OCI-LY1 (cell line): ENCODE measurements around the gene TGFBRAP1.

Experiments
- CTCF ChIP-seq: fragments of 200-600 bp; sonication (generic), shearing (Covaris generic); IDR thresholded peaks from 2 replicates; pipeline ENCODE4 v1.5.1; 2017; ENCODE audit warnings: mild to moderate bottlenecking, antibody characterized with exemption, low read length, moderate library complexity, mixed read lengths
- EZH2 ChIP-seq: fragments of 200-600 bp; sonication (generic), shearing (Covaris generic); IDR thresholded peaks from 2 replicates; pipeline ENCODE4 v1.8.0; 2017; ENCODE audit warnings: borderline replicate concordance, mixed run types, mild to moderate bottlenecking, antibody characterized with exemption, low read length, moderate library complexity, mixed read lengths

GRCh38 chr2:105373344-105373781 is 43.8 kb upstream of the TGFBRAP1 start:
- TF ChIP-seq CTCF (no peak), EZH2 (no peak)
